DOHH2 (cell line): ENCODE results near the gene RASGEF1C.

Experiments
- CTCF ChIP-seq: fragments of 200-600 bp; sonication (generic); IDR thresholded peaks from one replicate; pipeline ENCODE4 v1.5.1; 2014; ENCODE audit warnings: antibody characterized with exemption, mild to moderate bottlenecking, low read depth, low read length; ENCODE audit not compliant: poor library complexity, severe bottlenecking
- EZH2phosphoT487 ChIP-seq: fragments of 200-600 bp; sonication (generic); IDR thresholded peaks from 2 replicates; pipeline ENCODE4 v1.6.1; 2017; ENCODE audit warnings: borderline replicate concordance, mild to moderate bottlenecking, antibody characterized with exemption, low read length, moderate library complexity, mixed read lengths

GRCh38 chr5:180175015-180175431, 34.0 kb downstream of the RASGEF1C start:
- TF ChIP-seq CTCF: no peak
- TF ChIP-seq EZH2phosphoT487: no peak
